Ascending aorta (tissue), 2 donors: ENCODE data around the gene PAX4. TPM values are rescaled to one million over a fixed set of nuclear protein-coding genes. Genes with fewer than 3 reads are reported as not detected.

ENCODE experiments used
- DNase-seq, 2 donors: peaks; one replicate each; pipeline ENCODE4 v3.0.0-alpha.2; 2019; ENCODE audit warnings: low spot score in 2 of 2
- H3K27ac ChIP-seq, 2 donors: fragments of 200-600 bp; sonication (generic); one replicate each; pipeline ENCODE4 v1.5.1; 2016 to 2017; ENCODE audit warnings: mild to moderate bottlenecking in 1 of 2
- H3K27me3 ChIP-seq: fragments of 200-600 bp; sonication (generic); one replicate; pipeline ENCODE4 v1.5.1; 2017
- H3K36me3 ChIP-seq, 2 donors: fragments of 200-600 bp; sonication (generic); one replicate each; pipeline ENCODE4 v1.5.1; 2016
- H3K4me1 ChIP-seq, 2 donors: fragments of 200-600 bp; sonication (generic); one replicate each; pipeline ENCODE4 v1.5.1; 2016 to 2017; ENCODE audit warnings: mild to moderate bottlenecking in 1 of 2
- H3K4me3 ChIP-seq, 2 donors: fragments of 200-600 bp; sonication (generic); one replicate each; pipeline ENCODE4 v1.5.1; 2016 to 2017; ENCODE audit warnings: mild to moderate bottlenecking in 1 of 2
- H3K9me3 ChIP-seq, 2 donors: fragments of 200-600 bp; sonication (generic); one replicate each; pipeline ENCODE4 v1.5.1; 2016
- CTCF ChIP-seq, 3 experiments: fragments of 200-600 bp in 2 of 3; fragments of 450-650 bp in 1 of 3; sonication (generic) in 2 of 3; IDR thresholded peaks; one replicate each; pipeline ENCODE4 v1.5.1; 2016 to 2019; ENCODE audit warnings: antibody characterized with exemption in 3 of 3, mild to moderate bottlenecking in 1 of 3, moderate library complexity in 1 of 3
- intact Hi-C: fragments of 100-400 bp; cut with DNase I; formaldehyde crosslinking; loops from one replicate; pipeline ENCODE4 v1.15.1; 2023
- total RNA-seq: library from RNA; depleted of rRNA; stranded (reverse); fragments of >200 nt; gene quantifications from one replicate; pipeline ENCODE4 v1.1.0, GENCODE V29; 2016

PAX4 gene
- total RNA-seq, 1 donor from 2014 or later: not detected

DNA sequence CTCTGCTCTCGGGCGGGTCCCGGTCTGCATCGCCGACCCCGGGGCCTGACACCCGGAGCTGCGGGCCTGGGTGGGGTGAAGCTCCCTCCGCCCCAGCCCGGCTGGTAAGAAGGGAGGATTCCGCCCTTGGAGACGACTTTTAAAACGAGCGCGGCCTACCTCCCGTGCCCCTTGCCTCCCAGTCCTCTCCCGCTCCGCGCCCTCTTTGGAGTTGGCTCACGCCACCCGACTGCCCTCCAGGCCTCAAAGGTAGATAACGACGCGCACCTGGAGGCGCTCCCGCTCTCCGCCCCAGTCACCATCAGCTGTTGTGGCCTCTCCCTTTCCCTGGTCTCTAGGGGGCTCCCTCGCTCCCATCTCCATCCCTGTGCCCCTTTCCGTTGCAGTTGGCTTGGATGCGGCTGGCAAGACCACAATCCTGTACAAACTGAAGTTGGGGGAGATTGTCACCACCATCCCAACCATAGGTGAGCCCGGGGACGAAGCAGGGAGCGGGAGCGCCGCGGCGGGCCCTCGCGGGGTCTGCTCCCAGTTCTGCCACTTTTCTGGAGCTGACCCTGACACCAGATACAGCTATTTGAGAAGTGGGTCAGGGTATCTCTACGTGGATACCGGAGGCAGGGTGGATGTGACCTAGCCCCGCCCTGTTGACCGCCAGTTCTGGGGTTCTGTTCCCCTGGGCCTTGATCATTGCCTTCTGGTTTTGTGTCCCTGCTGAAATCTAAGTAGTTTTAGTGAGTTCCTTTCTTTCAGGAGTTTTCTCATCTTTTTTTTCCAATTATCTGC is 29.1 kb downstream of the PAX4 start:
- Histone ChIP-seq H3K27me3 (no peaks in the 10 kb centered on the region), H3K9me3 (no peaks in the 10 kb centered on the region), H3K4me3 (peak overlapping the region; percentile 83 to 89), H3K4me1 (peaks cover 6 to 22% of the 10 kb centered on the region in 2 donors), H3K27ac (peak overlapping the region; percentile 94), H3K36me3 (peaks cover 14 to 18% of the 10 kb centered on the region in 2 donors)
- intact Hi-C loops: loop anchor here (1.0 to 10.0 kb wide), 7 partner anchors 43 to 1633 kb away; partner anchors contain the start of genes GRM8, RBM28 and SND1
- no peak for DNase-seq
- peak in 2 of 3 experiments; percentile 17 to 51 for TF ChIP-seq CTCF (IDR thresholded peaks at IDR 0.05)

GRCh38 chr7:127588019-127588696 is 29.8 kb downstream of the PAX4 start, which contains the start of gene ARF5:
Gene ARF5, plus strand, starts transcription at chr7:127588411. Its CDS starts 88 bp downstream, at chr7:127588499.
- H3K36me3 ChIP-seq: peaks cover 14 to 19% of the 10 kb centered on the region in 2 donors

GRCh38 chr7:127587663-127588018 is 30.3 kb downstream of the PAX4 start:
- no peak for TF ChIP-seq CTCF (IDR thresholded peaks at IDR 0.05)
- Histone ChIP-seq H3K36me3 (peaks cover 17 to 24% of the 10 kb centered on the region in 2 donors), H3K27ac (peak overlapping the region; percentile 94), H3K4me3 (peak overlapping the region; percentile 83 to 89), H3K27me3 (no peaks in the 10 kb centered on the region), H3K9me3 (no peaks in the 10 kb centered on the region), H3K4me1 (peaks cover 6 to 35% of the 10 kb centered on the region in 2 donors)
- intact Hi-C loops: loop anchor here (1.0 to 10.0 kb wide), 7 partner anchors 45 to 1635 kb away; partner anchors contain the start of genes GRM8, RBM28 and SND1
- DNase-seq: no peak

More at GRCh38 chr7:127588019-127588696, 29.8 kb downstream of the PAX4 start, which contains the start of gene ARF5:
- intact Hi-C loops: loop anchor here (1.0 to 10.0 kb wide), 7 partner anchors 44 to 1634 kb away; partner anchors contain the start of genes GRM8, RBM28 and SND1
- Histone ChIP-seq H3K4me1 (peaks cover 6 to 30% of the 10 kb centered on the region in 2 donors), H3K4me3 (peak within 1 kb of the TSS; percentile 83 to 89), H3K27me3 (no peaks in the 10 kb centered on the region), H3K9me3 (no peaks in the 10 kb centered on the region), H3K27ac (peak within 1 kb of the TSS; percentile 94)
- peak; percentile 39 to 94 for DNase-seq
- TF ChIP-seq CTCF (IDR thresholded peaks at IDR 0.05): no peak

- Histone ChIP-seq H3K4me3 (peak overlapping the region in 1 of 2 donors; percentile 75), H3K27ac (peak overlapping the region; percentile 89 to 94), H3K4me1 (peaks cover 6 to 44% of the 10 kb centered on the region in 2 donors), H3K9me3 (no peaks in the 10 kb centered on the region), H3K27me3 (no peaks in the 10 kb centered on the region), H3K36me3 (peaks cover 22 to 29% of the 10 kb centered on the region in 2 donors)
- intact Hi-C loops: loop anchor here (5.0 to 10.0 kb wide), 5 partner anchors 46 to 1636 kb away; partner anchors contain the start of genes GRM8 and RBM28
- DNase-seq: no peak
- TF ChIP-seq CTCF (IDR thresholded peaks at IDR 0.05): no peak
Observed at GRCh38 chr7:127586346-127586745, 31.6 kb downstream of the PAX4 start.
